Left ventricle myocardium inferior (tissue), 1 donor: ENCODE results near the gene KCP. TPM values are rescaled to one million over a fixed set of nuclear protein-coding genes. Genes with fewer than 3 reads are reported as not detected.

Experiments
- DNase-seq: peaks from one replicate; pipeline ENCODE4 v3.0.0-alpha.2; 2020
- H3K27ac ChIP-seq: fragments of 200-600 bp; replicated peaks from 2 replicates; pipeline ENCODE4 v1.8.0; 2021
- H3K27me3 ChIP-seq: fragments of 200-600 bp; 2 replicates; pipeline ENCODE4 v1.8.0; 2021; ENCODE audit warnings: low read depth
- H3K36me3 ChIP-seq: fragments of 200-600 bp; 2 replicates; pipeline ENCODE4 v1.8.0; 2021
- H3K4me1 ChIP-seq: fragments of 200-600 bp; 2 replicates; pipeline ENCODE4 v1.8.0; 2021
- H3K4me3 ChIP-seq: fragments of 200-600 bp; 2 replicates; pipeline ENCODE4 v1.8.0; 2021; ENCODE audit warnings: mild to moderate bottlenecking, moderate library complexity
- H3K9me3 ChIP-seq: fragments of 200-600 bp; replicated peaks from 2 replicates; pipeline ENCODE4 v1.8.0; 2021
- intact Hi-C: fragments of 100-400 bp; cut with micrococcal nuclease; formaldehyde crosslinking; loops from one replicate; pipeline ENCODE4 v1.11.0; 2022
- total RNA-seq: library from RNA; stranded (reverse); fragmentation: NEBNext Ultra II Directional; extraction: Animal tissue kit (Norgen Biotek cat#: 25700); gene quantifications from one replicate; pipeline ENCODE4 v1.2.1, GENCODE V29; 2021
- TF ChIP-seq, protein P1 (sequence below): fragments of 200-600 bp; IDR thresholded peaks from 2 replicates; pipeline ENCODE4 v1.8.0; 2021; ENCODE audit warnings: antibody characterized with exemption, mild to moderate bottlenecking, borderline replicate concordance
- donor health status: DM: no; HTN: yes; CAD: no; lungs with severe emphysema.

Gene KCP
- total RNA-seq, 1 donor from 2014 or later: 0.19 TPM

DNA sequence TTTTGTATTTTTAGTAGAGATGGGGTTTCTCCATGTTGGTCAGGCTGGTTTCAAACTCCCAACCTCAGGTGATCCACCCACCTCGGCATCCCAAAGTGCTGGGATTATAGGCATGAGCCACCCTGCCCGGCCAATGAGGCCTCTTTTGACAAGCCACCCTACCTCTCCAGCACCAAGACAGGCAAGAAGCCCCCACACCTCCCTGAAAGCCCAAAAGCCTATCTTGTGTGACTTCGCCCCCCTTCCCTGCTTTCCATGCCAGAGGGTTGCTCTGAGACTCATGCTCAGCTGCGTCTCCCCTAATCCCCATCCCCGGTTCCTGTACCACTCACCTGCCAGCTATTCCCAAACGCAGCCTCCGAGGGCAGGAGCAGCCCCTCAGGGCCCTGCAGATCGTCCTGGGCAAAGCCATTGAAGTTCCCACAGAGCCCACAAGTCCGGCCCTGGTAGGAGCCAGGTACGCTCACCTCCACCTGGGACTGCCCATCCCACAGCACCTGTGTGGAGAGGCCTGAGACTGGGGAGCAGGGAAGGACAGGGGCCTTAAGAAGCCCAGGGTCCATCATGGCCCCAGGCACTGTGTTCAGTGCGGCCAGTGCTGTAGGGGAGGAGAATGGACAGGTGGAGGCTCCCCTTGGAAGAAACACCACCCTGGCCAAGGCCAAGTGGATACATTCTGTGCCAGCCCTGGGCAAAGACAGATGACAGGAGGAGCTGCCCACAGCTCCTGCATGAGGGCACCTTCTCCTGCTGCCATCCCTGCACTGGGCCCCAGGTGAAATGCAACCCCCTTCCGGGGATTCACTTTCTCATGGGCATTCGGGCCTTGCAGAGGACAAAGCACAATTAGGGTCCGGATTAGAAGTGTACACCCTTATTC is 32.0 kb downstream of the KCP start:
- peak; percentile 6 for DNase-seq
- Histone ChIP-seq H3K36me3 (no peaks in the 10 kb centered on the region), H3K9me3 (no peaks in the 10 kb centered on the region), H3K4me3 (no peak overlapping the region), H3K4me1 (no peaks in the 10 kb centered on the region), H3K27ac (no peak overlapping the region), H3K27me3 (no peaks in the 10 kb centered on the region)
- intact Hi-C loops: loop anchor here (10.0 kb wide), 1 partner anchor 274 kb away; no protein-coding TSS in a partner anchor
- TF ChIP-seq, protein P1, sequence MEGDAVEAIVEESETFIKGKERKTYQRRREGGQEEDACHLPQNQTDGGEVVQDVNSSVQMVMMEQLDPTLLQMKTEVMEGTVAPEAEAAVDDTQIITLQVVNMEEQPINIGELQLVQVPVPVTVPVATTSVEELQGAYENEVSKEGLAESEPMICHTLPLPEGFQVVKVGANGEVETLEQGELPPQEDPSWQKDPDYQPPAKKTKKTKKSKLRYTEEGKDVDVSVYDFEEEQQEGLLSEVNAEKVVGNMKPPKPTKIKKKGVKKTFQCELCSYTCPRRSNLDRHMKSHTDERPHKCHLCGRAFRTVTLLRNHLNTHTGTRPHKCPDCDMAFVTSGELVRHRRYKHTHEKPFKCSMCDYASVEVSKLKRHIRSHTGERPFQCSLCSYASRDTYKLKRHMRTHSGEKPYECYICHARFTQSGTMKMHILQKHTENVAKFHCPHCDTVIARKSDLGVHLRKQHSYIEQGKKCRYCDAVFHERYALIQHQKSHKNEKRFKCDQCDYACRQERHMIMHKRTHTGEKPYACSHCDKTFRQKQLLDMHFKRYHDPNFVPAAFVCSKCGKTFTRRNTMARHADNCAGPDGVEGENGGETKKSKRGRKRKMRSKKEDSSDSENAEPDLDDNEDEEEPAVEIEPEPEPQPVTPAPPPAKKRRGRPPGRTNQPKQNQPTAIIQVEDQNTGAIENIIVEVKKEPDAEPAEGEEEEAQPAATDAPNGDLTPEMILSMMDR: no peak

DNA sequence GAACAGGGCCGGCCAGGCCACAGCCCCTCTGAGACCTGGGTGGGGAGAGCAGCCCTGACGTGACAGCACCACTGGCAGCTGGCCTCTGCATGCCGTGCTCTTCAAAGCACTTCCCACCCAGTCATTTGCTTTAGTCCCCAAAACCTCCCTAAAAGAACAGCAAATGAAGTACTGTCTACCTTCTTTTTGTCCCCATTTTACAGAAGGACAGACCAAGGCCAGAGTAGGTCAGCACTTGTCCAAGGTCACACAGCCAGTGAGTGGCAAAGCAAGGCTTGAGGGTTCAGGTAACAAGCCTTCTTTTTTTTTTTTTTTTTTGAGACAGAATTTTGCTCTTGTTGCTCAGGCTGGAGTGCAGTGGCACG is 32.8 kb downstream of the KCP start:
- H3K9me3 ChIP-seq: no peaks in the 10 kb centered on the region
- DNase-seq: no peak
- no peak overlapping the region for H3K27ac ChIP-seq
- TF ChIP-seq, protein P1: no peak
- no peaks in the 10 kb centered on the region for H3K27me3 ChIP-seq
- no peak overlapping the region for H3K4me3 ChIP-seq
- intact Hi-C loops: loop anchor here (10.0 kb wide), 1 partner anchor 273 kb away; no protein-coding TSS in a partner anchor
- no peaks in the 10 kb centered on the region for H3K36me3 ChIP-seq
- H3K4me1 ChIP-seq: no peaks in the 10 kb centered on the region

DNA sequence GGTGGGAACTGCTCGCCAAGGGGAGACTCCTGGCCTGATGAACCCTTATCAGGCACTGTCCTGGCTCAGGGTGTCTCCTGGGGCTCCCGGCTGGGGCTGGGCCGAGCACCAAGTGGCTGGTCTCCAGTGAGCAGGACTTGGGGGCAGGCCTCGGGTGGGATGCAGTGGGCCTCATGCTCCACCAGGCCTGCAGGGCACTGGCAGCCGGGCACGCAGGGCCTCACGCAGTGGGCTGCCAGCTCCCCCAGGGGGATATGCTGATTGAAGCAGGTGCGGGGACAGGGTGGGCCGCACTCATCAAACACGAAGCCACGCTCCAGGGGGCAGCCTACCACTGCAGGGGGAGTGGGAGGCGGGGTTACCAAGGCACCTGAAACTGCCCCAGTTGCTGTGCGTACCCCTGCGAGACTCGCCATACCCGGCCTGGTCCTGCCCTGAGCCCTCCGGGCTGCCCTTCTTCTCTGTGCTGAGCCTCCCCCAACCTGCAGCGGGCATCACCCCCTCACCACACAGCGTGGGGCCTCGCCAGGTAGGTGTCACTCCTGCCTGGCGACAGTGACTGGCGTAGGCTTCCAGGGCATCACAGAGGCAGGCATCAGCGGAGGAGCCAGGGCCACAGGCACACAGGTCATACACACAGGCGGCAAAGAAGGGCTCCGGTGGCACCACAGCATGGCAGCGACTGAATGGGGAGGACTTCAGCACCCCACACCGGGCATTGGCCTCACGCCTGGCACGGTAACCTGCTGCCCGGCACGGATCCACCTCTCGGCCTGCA is 33.3 kb downstream of the KCP start:
- H3K27me3 ChIP-seq: no peaks in the 10 kb centered on the region
- no peak overlapping the region for H3K27ac ChIP-seq
- TF ChIP-seq, protein P1: no peak
- H3K4me3 ChIP-seq: no peak overlapping the region
- intact Hi-C loops: loop anchor here (10.0 kb wide), 1 partner anchor 272 kb away; no protein-coding TSS in a partner anchor
- peak; percentile 13 for DNase-seq
- H3K9me3 ChIP-seq: no peaks in the 10 kb centered on the region
- no peaks in the 10 kb centered on the region for H3K36me3 ChIP-seq
- H3K4me1 ChIP-seq: no peaks in the 10 kb centered on the region

DNA sequence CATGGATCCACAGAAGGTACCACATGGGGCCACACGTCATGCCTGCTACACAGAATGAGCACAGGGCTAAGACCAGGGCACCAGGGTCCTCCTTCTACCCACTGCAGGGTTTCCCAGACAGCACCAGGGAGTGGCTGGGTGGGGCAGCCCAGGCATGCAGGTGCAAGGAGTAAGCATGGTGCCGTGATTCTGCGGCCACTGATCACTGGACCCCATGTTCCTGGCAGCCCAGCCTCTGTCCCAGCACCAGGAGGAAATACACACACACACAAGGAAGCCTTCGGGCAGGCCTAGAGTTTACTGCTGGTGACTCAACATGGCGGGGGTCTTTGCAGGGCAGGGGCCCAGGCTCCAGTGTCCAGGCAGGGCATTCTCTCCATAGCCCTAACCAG is 33.9 kb downstream of the KCP start:
- no peak overlapping the region for H3K4me3 ChIP-seq
- no peaks in the 10 kb centered on the region for H3K4me1 ChIP-seq
- H3K27me3 ChIP-seq: no peaks in the 10 kb centered on the region
- no peaks in the 10 kb centered on the region for H3K36me3 ChIP-seq
- no peaks in the 10 kb centered on the region for H3K9me3 ChIP-seq
- TF ChIP-seq, protein P1: no peak
- intact Hi-C loops: loop anchor here (10.0 kb wide), 1 partner anchor 272 kb away; no protein-coding TSS in a partner anchor
- no peak overlapping the region for H3K27ac ChIP-seq
- peak; percentile 3 for DNase-seq

DNA sequence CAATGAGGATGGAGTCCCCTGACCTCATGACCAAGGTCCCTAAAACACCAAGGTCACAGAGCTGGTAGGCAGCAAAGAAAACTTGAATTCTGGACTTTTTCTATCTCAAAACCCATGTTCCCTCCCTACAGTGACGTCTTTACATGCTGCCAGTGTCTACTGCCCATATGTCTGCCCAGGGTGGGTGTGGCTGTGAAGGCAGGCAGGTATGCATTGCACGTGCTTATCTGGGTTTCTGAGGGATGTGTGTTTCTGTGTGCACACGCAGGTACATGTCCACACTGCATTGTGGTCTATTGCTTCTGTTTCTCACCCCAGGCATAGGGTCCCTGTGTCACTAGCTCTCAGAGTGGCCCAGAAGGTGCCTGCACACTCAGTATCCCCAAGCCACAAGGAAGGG is 34.4 kb downstream of the KCP start:
- no peaks in the 10 kb centered on the region for H3K27me3 ChIP-seq
- intact Hi-C loops: loop anchor here (10.0 kb wide), 1 partner anchor 271 kb away; no protein-coding TSS in a partner anchor
- TF ChIP-seq, protein P1: no peak
- H3K4me1 ChIP-seq: no peaks in the 10 kb centered on the region
- DNase-seq: no peak
- no peak overlapping the region for H3K4me3 ChIP-seq
- H3K36me3 ChIP-seq: no peaks in the 10 kb centered on the region
- H3K9me3 ChIP-seq: no peaks in the 10 kb centered on the region
- H3K27ac ChIP-seq: no peak overlapping the region
